Stimulated activated CD8-positive, alpha-beta memory T cell treated with anti-CD3 and anti-CD28 coated beads, Interleukin-7, amount 100 ng/mL, for 4 hours (primary cell): ENCODE measurements around the gene INTS6.

Experiments
- DNase-seq, 2 donors: peaks; one replicate each; pipeline ENCODE4 v3.0.0-alpha.2; 2020; ENCODE audit warnings: low read depth in 2 of 2

The INTS6 gene

GRCh38 chr13:51342706-51343105 is 110.1 kb downstream of the INTS6 start:
- DNase-seq = no peak

- no peak for DNase-seq
Observed at GRCh38 chr13:51341791-51342190, 111.0 kb downstream of the INTS6 start.

DNA sequence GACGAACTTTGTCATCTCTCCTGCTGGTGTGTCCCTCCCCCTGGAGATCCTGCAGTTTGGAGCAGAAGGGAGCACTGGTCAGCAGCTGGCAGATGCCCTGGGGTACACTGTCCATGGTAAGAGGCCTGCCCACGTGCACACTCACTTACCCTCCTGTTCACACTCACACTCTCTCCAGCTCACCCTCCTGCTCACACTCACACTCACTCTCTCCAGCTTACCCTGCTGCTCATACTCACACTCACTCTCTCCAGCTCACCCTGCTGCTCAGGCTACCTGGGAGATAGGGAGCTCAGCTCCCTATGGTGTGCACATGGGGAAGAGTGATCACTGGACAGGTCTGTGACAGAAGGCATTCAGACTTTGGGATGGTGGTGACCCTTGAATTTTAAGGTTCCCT is 111.6 kb downstream of the INTS6 start:
- no peak for DNase-seq

DNA sequence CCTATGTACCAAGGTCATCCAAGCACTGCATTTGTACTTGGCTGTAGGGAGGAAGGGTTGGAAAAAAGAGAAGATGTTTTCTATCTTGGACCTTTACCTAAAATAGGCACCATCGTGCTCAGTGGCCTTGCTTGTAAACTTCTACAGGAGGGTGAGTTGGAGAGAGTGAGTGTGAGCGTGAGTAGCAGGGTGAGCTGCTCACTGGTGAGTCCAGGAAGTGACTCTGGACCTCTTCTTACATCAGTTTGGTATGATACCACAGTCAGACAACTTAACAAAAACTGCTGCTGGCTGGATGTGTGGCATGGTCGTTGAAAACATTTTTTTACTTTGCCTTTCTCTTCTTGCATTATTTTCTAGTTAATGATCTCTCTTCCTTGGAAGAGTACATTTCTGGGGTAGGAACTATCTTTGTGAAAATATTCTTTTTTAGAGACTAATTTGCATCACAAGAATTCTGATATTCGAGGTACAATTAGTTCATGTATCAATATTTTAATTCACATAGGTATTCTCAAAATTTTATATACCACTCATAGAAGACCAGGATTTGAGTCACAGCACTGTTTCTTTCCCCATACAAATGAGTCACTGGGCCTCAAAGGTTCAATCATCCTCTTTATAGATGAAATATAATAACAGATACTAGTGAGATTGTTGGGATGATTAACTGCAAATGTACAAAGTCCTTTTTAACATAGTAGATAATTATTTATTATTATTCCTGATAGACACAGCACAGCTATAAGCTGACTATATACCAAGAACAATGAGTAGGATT is 112.7 kb downstream of the INTS6 start:
- no peak for DNase-seq

DNA sequence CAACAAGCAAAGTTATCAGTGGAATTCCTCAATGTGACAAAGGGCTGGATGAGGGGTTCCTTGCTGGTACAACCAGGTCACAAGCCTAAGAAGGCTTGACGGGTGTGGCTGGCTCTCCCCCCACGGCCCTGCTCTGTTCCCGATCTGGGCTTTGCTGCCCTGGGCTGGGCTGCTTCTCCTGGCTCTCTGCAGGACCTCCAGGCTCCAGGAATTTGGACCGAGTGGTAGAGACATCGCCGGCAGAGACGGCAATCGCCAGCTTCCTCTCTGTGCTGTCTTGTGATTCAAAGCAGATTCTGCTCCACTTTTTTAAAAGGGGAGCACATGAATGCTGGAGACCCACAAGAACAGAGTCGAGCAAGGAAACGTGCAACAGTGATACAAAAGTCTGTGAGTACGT is 113.5 kb downstream of the INTS6 start, which contains the start of gene SERPINE3:
TSS of gene SERPINE3 (plus strand) at position 338 of the 400 bp plus-strand sequence. CDS start 1,401 bp downstream, outside the sequence.
- no peak for DNase-seq

DNA sequence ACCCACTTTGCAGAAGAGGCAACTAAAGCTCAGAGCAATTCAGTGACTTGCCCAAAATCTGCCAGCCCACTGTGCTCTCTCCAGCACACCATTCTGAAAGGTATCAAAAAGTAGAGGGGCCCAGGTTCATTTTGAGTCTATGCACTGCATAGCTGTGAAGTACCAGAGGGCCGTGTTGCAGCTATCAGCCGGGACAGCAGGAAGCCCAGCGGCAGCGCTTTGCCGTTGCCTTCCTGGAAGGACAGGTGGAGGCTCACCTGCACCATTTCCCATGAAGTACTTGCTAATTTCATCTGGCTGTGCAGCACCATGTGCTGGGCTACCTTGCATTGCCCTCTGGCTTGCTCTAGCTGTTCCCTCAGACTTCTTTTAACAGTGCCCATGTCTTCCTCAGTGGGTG is 116.1 kb downstream of the INTS6 start:
- DNase-seq = no peak

DNA sequence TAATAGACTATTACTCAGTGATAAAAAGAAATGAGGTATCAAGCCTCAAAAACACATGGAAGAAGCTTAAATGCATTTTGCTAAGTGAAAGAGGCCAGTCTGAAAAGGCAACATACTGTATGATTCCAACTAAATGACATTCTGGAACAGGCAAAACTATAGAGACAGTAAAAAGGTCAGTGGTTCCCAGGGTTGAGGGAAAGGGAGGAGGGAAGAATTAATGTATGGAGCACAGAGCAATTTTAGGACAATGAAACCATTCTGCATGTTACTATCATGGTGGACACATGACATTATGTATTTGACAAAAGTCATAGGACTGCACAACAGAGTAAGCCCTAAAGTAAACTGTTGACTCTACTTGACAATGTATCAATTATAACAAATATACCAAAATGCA is 119.0 kb downstream of the INTS6 start:
- no peak for DNase-seq

DNA sequence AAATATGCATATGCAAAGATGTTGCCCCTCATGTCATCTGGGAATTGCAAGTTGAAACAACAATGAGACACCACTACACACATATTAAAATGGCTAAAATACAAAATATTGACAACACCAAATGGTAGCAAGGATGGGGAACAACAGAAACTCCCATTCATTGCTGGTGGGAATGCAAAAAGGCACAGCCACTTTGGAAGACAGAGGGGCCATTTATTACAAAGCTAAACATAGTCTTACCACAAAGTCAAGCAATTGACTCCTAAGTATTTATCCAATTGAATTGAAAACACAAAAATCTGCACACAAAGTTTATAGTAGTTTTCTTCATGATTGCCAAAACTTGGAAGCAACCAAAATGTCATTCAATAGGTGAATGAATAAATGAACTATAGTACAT is 119.4 kb downstream of the INTS6 start:
- no peak for DNase-seq

DNA sequence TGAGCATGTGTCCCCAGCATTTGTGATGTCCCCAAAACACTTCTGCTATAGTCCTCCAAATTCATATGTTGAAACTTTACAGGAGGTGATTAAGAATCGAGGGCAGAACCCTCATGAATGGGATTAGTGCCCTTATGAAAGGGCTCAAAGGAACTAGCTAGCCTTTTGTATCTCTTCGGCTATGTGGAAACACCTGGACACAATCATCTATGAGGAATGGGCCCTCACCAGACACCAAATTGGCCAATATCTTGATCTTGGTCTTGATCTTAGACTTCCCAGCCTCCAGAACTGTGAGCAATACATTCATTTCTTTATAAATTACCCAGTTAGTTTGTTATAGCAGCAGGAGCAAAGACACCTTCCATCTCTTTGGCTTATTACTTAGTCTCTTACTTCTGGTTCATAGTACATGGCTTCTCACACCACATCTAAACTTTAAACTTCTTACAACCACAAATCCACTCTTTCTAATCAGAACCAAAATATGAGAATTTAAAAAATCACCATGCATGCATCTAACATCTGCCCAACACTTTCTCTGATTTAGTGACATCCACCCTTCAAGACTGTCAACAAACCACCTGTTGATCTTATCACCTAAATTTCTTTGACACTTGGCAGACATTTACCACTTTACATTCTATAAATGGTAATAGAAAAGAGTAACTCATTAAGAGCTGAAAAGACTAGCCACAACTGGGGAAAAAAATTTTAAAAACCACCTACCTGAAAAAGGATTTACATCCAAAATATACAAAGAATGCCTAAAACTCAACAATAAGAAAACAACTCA is 120.1 kb downstream of the INTS6 start:
- DNase-seq = no peak

DNA sequence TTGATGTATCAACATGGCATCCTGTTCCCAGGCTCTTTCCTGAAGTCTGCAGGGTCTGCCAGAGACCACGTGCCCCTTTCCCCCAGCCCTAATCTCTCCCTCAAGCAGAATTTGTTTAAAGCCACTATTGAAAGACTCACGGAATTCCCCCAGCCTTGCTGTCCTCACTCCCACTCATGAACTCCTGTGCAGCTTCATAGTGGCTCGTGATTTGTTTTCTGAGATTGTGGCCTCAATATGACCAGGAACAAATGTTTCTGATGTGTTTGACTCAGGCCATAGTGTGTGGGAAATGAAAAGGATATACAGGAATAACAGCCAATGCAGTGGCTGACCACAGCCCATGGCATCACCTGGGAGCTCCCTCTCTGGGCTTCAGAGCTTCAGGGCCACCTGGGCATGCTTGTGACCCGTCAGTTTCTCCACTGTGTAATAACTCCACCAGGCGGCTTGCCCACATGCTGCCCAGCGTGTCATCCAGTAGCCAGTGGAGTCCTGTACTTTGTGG is 121.4 kb downstream of the INTS6 start:
- DNase-seq = no peak

GRCh38 chr13:51330791-51331190 is 122.0 kb downstream of the INTS6 start:
- no peak for DNase-seq

GRCh38 chr13:51329606-51330005 is 123.2 kb downstream of the INTS6 start:
- DNase-seq = no peak

DNA sequence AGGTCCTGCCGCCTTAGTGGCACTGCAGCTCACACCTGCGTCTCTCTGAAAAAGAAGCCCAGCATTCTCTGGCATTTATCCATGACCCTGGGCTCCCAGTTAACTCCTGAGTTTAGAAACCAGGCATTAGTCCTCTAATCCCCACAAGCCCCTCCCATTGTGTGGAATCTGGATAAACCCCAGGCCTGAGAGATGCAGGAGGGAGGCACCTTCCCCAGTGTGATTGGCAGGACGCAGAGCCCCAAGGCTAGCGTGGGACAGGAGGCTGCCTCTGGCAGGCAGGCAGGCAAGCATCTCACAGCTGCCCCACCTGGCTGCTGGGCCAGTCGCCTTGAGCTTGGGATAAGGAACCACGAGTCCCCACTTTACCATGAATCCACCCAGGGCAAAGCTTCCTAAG is 124.3 kb downstream of the INTS6 start:
- no peak for DNase-seq

DNA sequence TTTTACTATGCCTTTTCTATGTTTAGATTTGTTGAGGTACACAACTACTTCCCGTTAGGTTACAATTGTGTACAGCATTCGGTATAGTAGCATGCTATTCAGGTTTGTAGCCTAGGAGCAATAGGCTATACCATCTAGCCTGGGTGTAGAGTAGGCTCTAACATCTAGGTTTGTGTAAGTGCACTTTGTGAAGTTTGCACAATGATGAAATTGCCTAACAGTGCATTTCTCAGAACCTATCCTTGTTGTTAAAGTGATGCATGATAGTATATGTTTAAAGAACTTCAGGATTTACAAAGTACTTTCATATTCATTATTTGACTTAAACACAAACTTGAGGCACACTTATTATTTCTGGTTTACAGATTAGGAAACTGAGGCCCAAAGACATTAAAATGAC is 124.9 kb downstream of the INTS6 start:
- no peak for DNase-seq

DNA sequence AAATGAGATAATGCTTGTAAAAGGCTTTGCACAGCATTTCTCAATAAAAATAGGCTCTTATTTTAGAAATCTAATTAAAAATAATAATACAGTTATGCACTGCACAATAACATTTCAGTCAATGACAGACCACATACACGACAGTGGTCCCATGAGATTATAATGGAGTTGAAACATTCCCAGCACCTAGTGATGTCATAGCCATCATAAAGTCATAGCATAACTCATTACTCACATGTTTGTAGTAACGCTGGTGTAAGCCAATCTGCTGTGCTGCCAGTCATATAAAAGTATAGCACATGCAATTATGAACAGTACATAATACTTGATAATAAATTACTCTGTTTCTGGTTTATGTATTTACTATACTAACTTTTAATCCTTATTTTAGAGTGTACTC is 126.1 kb downstream of the INTS6 start:
- DNase-seq = no peak

GRCh38 chr13:51325837-51326236 is 127.0 kb downstream of the INTS6 start:
- DNase-seq = no peak

DNA sequence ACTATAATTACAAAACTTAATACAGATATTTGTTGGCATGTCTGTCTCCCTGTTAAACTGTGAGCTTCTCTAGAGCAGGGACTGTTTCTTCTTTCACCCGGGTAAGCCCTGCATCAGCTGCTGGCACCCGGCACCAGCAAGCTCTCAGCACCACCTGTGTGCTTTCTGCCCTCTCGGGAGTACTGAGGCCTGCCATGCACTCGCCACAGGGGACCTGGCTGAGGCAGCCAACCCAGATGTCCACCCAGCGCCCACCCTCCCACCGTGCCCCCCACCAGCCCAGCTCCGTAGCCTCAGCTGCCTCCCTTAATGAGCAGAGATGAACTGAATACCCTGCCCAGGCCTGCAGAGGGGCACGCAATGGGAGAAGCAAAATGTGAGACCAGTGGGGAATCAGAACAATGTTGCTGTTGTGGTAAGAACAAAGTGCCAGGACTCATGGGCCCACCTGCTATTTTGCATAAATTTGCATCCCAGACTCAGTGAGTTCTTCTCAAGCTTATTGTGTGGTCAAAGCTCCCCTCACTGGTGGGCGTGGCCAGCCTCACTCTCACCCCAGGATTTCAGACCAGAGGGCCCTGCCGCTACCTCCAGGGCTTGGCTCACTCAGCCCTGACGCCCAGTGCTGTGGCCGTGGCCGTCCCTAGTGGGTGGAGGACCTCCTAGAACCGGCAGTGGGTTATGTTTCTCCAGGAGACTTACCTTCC is 128.0 kb downstream of the INTS6 start:
- no peak for DNase-seq

DNA sequence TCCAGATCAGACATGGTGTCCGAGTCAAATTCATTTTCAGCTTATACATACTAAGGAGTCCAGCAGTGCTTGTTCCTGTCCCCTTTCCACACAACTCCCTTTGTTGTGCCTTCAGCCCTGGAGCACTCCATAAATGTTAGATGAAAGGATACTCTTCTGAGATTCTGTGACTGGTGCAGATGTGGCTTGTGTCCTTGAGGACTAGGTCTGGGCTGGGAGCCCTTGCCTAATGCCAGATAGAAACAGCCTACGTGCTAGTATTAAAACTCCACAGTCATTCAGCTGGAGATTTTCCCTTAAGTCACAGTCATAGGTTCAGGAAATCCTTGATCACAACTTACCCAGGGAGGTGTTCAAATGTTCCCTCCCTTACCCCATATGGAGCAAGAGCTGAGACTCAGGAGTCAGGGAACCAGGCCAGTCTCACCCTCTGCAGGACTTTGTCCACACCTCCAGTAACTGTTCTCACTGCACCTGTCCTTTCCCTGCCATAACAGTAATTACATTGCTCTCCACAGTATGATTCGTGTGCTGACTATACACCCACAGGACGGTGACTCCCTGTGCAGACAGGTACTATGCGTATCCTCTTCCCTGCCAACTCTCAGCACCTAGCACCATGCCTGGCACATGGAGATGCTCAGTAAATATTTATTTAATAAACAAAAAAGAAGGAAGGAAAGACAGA is 128.9 kb downstream of the INTS6 start:
- no peak for DNase-seq

- no peak for DNase-seq
Observed at GRCh38 chr13:51322826-51323225, 130.0 kb downstream of the INTS6 start.

GRCh38 chr13:51321836-51322235 is 131.0 kb downstream of the INTS6 start:
- no peak for DNase-seq

- DNase-seq = no peak
Observed at GRCh38 chr13:51318876-51319275, 134.0 kb downstream of the INTS6 start.

GRCh38 chr13:51318015-51318414 is 134.8 kb downstream of the INTS6 start:
- DNase-seq = no peak
